CD4-positive, alpha-beta memory T cell (primary cell): ENCODE data around the gene MAPKAP1. TPM values are rescaled to one million over a fixed set of nuclear protein-coding genes. Genes with fewer than 3 reads are reported as not detected.

Source experiments
- CTCF ChIA-PET: fragments of 350-600 bp; sonication (Branson Sonifier 250); formaldehyde crosslinking; loops from one replicate; lab custom pipeline; 2021; ENCODE audit warnings: inconsistent platforms; ENCODE audit not compliant: partially characterized antibody; lab: Charles Lee
- POLR2A ChIA-PET: fragments of 350-600 bp; sonication (Branson Sonifier 250); formaldehyde crosslinking; loops from one replicate; lab custom pipeline; 2021; ENCODE audit not compliant: partially characterized antibody; lab: Charles Lee
- DNase-seq, 5 donors: peaks; one replicate each; pipeline versions ENCODE4 v3.0.0 to v3.0.0-alpha.2; 2020 to 2022; ENCODE audit warnings: mixed read lengths in 1 of 5
- H3K27ac ChIP-seq: one replicate; pipeline ENCODE4 v1.7.0; 2013; ENCODE audit warnings: low read depth, low read length
- H3K27me3 ChIP-seq: 2 replicates; pipeline ENCODE4 v1.7.0; 2013; ENCODE audit warnings: mild to moderate bottlenecking, low read length, moderate library complexity; ENCODE audit not compliant: insufficient read depth
- H3K36me3 ChIP-seq: 2 replicates; pipeline ENCODE4 v1.7.0; 2013; ENCODE audit warnings: mild to moderate bottlenecking, low read length, moderate library complexity; ENCODE audit not compliant: insufficient read depth
- H3K4me1 ChIP-seq: 2 replicates; pipeline ENCODE4 v1.7.0; 2013; ENCODE audit warnings: mild to moderate bottlenecking, low read length, moderate library complexity; ENCODE audit not compliant: insufficient read depth
- H3K4me3 ChIP-seq, 2 donors: one replicate each; pipeline ENCODE4 v1.7.0; 2013; ENCODE audit warnings: low read length in 2 of 2, mild to moderate bottlenecking in 1 of 2
- H3K9me3 ChIP-seq, 2 donors: one replicate each; pipeline ENCODE4 v1.7.0; 2013; ENCODE audit warnings: low read length in 2 of 2, control low read depth in 1 of 2; ENCODE audit not compliant: control insufficient read depth in 1 of 2
- H3K27ac Mint-ChIP-seq, 7 donors: one replicate each; pipeline ENCODE4 v1.8.0; 2020 to 2021; ENCODE audit warnings: mixed read lengths in 7 of 7, mild to moderate bottlenecking in 6 of 7, inconsistent platforms in 3 of 7, moderate library complexity in 3 of 7
- H3K27me3 Mint-ChIP-seq, 2 donors: one replicate each; pipeline ENCODE4 v1.8.0; 2020 to 2021; ENCODE audit warnings: mixed read lengths in 2 of 2
- H3K36me3 Mint-ChIP-seq, 2 donors: one replicate each; pipeline ENCODE4 v1.8.0; 2020 to 2021; ENCODE audit warnings: mixed read lengths in 2 of 2, inconsistent platforms in 1 of 2, mild to moderate bottlenecking in 1 of 2
- H3K4me1 Mint-ChIP-seq, 4 donors: one replicate each; pipeline ENCODE4 v1.8.0; 2020 to 2021; ENCODE audit warnings: mixed read lengths in 4 of 4, mild to moderate bottlenecking in 1 of 4
- H3K4me3 Mint-ChIP-seq, 8 donors: one replicate each; pipeline ENCODE4 v1.8.0; 2020 to 2021; ENCODE audit warnings: mixed read lengths in 8 of 8, mild to moderate bottlenecking in 7 of 8, moderate library complexity in 6 of 8, inconsistent platforms in 3 of 8
- H3K9me3 Mint-ChIP-seq, 8 donors: one replicate each; pipeline ENCODE4 v1.8.0; 2020 to 2021; ENCODE audit warnings: mixed read lengths in 8 of 8, mild to moderate bottlenecking in 5 of 8, inconsistent platforms in 3 of 8, moderate library complexity in 1 of 8
- intact Hi-C: fragments of 100-400 bp; cut with micrococcal nuclease; formaldehyde crosslinking; loops from one replicate; pipeline ENCODE4 v1.15.1; 2023
- polyA plus RNA-seq, 2 donors: library from polyadenylated mRNA; unstranded; fragments of 300-500 nt; fragmentation: Illumina TruSeq; gene quantifications; one replicate each; pipeline ENCODE4 v1.2.3, GENCODE V29; 2021
- total RNA-seq, 2 experiments: library from RNA; stranded (reverse); gene quantifications; one replicate each; pipeline ENCODE4 v1.2.3, GENCODE V29; 2021

MAPKAP1 gene
- total and polyA plus RNA-seq, 4 experiments from 2014 or later: 51.6 to 59.1 (median 55.8) TPM

- Mint-ChIP-seq H3K27ac (no peak overlapping the region), H3K9me3 (peaks cover 0 to 12% (median 5%) of the 10 kb centered on the region in 8 donors), H3K36me3 (peaks cover 49 to 51% of the 10 kb centered on the region in 2 donors), H3K27me3 (no peaks in the 10 kb centered on the region), H3K4me1 (no peaks in the 10 kb centered on the region), H3K4me3 (no peak overlapping the region)
- CTCF ChIA-PET: no interaction called here
- Histone ChIP-seq H3K4me1 (no peaks in the 10 kb centered on the region), H3K27ac (no peak overlapping the region), H3K36me3 (no peaks in the 10 kb centered on the region), H3K9me3 (no peaks in the 10 kb centered on the region), H3K4me3 (no peak overlapping the region), H3K27me3 (no peaks in the 10 kb centered on the region)
- intact Hi-C loops: no loop called here
- no peak for DNase-seq
- POLR2A ChIA-PET: no interaction called here
Measured at GRCh38 chr9:125460883-125461635, 245.9 kb downstream of the MAPKAP1 start.

DNA sequence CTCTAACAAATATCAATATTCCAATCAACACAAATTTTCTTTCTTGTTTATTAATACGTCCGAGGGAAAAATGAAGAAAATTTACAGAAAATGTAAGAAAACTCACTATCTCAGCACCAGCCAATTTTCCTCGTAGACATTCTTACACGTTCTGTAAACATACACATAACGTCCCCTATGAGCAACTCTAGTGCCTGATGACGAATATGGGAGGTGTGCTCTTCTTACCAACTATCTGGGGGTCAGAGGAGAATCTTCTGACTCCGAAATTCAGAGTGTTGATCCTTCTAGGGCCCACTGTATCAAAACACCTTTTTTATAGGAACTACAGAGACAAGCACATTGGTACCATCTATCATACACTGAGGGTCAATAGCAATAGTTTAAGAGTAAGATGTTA is 246.7 kb downstream of the MAPKAP1 start:
- Mint-ChIP-seq H3K4me3 (no peak overlapping the region), H3K4me1 (no peaks in the 10 kb centered on the region), H3K36me3 (peaks cover 49 to 52% of the 10 kb centered on the region in 2 donors), H3K27me3 (no peaks in the 10 kb centered on the region), H3K9me3 (peaks cover 0 to 12% (median 5%) of the 10 kb centered on the region in 8 donors), H3K27ac (no peak overlapping the region)
- CTCF ChIA-PET: no interaction called here
- H3K27ac ChIP-seq: no peak overlapping the region
- no peaks in the 10 kb centered on the region for H3K27me3 ChIP-seq
- H3K4me3 ChIP-seq: no peak overlapping the region
- no peaks in the 10 kb centered on the region for H3K9me3 ChIP-seq
- intact Hi-C loops: no loop called here
- POLR2A ChIA-PET: no interaction called here
- DNase-seq: no peak
- no peaks in the 10 kb centered on the region for H3K36me3 ChIP-seq
- no peaks in the 10 kb centered on the region for H3K4me1 ChIP-seq

- Histone ChIP-seq H3K4me3 (no peak overlapping the region), H3K27me3 (no peaks in the 10 kb centered on the region), H3K4me1 (no peaks in the 10 kb centered on the region), H3K27ac (no peak overlapping the region), H3K9me3 (no peaks in the 10 kb centered on the region), H3K36me3 (no peaks in the 10 kb centered on the region)
- H3K27me3 Mint-ChIP-seq: no peaks in the 10 kb centered on the region
- no peaks in the 10 kb centered on the region for H3K4me1 Mint-ChIP-seq
- DNase-seq: no peak
- POLR2A ChIA-PET: no interaction called here
- H3K36me3 Mint-ChIP-seq: peaks cover 34 to 53% of the 10 kb centered on the region in 2 donors
- intact Hi-C loops: no loop called here
- H3K4me3 Mint-ChIP-seq: no peak overlapping the region
- H3K9me3 Mint-ChIP-seq: peaks cover 0 to 12% (median 5%) of the 10 kb centered on the region in 8 donors
- CTCF ChIA-PET: no interaction called here
- no peak overlapping the region for H3K27ac Mint-ChIP-seq
Measured at GRCh38 chr9:125457357-125457756, 249.7 kb downstream of the MAPKAP1 start.

GRCh38 chr9:125455876-125456275 is 251.1 kb downstream of the MAPKAP1 start:
- CTCF ChIA-PET: no interaction called here

DNA sequence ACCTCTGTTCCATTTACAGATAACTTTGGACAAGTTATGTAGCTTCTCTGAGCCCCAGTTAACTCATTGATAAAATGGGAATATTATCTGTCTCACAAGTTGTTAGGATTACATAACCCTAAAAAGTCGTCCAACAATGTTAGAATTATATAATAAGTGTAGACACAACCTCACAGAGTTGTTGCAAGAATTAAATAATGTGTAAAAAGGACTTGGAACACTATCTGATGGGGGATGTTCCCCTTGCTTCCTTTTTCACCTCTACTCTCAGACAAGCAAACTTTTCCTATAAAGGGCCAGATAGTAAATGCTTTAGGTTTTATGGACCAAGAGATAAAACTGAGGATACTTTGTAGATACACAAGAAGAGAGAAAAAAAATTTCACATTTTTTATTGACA is 251.9 kb downstream of the MAPKAP1 start:
- H3K36me3 Mint-ChIP-seq: peaks cover 24 to 41% of the 10 kb centered on the region in 2 donors
- Histone ChIP-seq H3K4me3 (no peak overlapping the region), H3K9me3 (no peaks in the 10 kb centered on the region), H3K4me1 (no peaks in the 10 kb centered on the region), H3K27me3 (no peaks in the 10 kb centered on the region), H3K27ac (no peak overlapping the region), H3K36me3 (no peaks in the 10 kb centered on the region)
- H3K27me3 Mint-ChIP-seq: no peaks in the 10 kb centered on the region
- peaks cover 0 to 3% (median 0%) of the 10 kb centered on the region in 4 donors for H3K4me1 Mint-ChIP-seq
- no peak overlapping the region for H3K4me3 Mint-ChIP-seq
- H3K9me3 Mint-ChIP-seq: peaks cover 0 to 12% (median 5%) of the 10 kb centered on the region in 8 donors
- no peak overlapping the region for H3K27ac Mint-ChIP-seq
- POLR2A ChIA-PET: no interaction called here
- CTCF ChIA-PET: no interaction called here
- DNase-seq: no peak
- intact Hi-C loops: no loop called here

More at GRCh38 chr9:125455876-125456275, 251.1 kb downstream of the MAPKAP1 start:
- H3K4me1 ChIP-seq: no peaks in the 10 kb centered on the region
- no peak overlapping the region for H3K4me3 ChIP-seq
- H3K9me3 ChIP-seq: no peaks in the 10 kb centered on the region
- H3K27me3 Mint-ChIP-seq: no peaks in the 10 kb centered on the region
- DNase-seq: no peak
- no peak overlapping the region for H3K27ac Mint-ChIP-seq
- H3K9me3 Mint-ChIP-seq: peaks cover 0 to 12% (median 5%) of the 10 kb centered on the region in 8 donors
- intact Hi-C loops: no loop called here
- H3K36me3 Mint-ChIP-seq: peaks cover 26 to 49% of the 10 kb centered on the region in 2 donors
- no peaks in the 10 kb centered on the region for H3K36me3 ChIP-seq
- no peak overlapping the region for H3K27ac ChIP-seq
- no peak overlapping the region for H3K4me3 Mint-ChIP-seq
- H3K4me1 Mint-ChIP-seq: peaks cover 0 to 1% (median 0%) of the 10 kb centered on the region in 4 donors
- POLR2A ChIA-PET: no interaction called here
- no peaks in the 10 kb centered on the region for H3K27me3 ChIP-seq

- Histone ChIP-seq H3K27me3 (no peaks in the 10 kb centered on the region), H3K4me1 (no peaks in the 10 kb centered on the region), H3K4me3 (no peak overlapping the region), H3K9me3 (no peaks in the 10 kb centered on the region), H3K27ac (no peak overlapping the region), H3K36me3 (peaks cover 7% of the 10 kb centered on the region)
- no peak for DNase-seq
- Mint-ChIP-seq H3K27me3 (no peaks in the 10 kb centered on the region), H3K4me3 (no peak overlapping the region), H3K4me1 (peaks cover 0 to 4% (median 0%) of the 10 kb centered on the region in 4 donors), H3K9me3 (no peaks in the 10 kb centered on the region), H3K36me3 (peaks cover 30 to 44% of the 10 kb centered on the region in 2 donors), H3K27ac (peak overlapping the region in 3 of 7 donors; percentile 23 to 68 (median 48))
- ChIA-PET CTCF (no interaction called here), POLR2A (no interaction called here)
- intact Hi-C loops: no loop called here
Measured at GRCh38 chr9:125447202-125447802, 259.7 kb downstream of the MAPKAP1 start.

DNA sequence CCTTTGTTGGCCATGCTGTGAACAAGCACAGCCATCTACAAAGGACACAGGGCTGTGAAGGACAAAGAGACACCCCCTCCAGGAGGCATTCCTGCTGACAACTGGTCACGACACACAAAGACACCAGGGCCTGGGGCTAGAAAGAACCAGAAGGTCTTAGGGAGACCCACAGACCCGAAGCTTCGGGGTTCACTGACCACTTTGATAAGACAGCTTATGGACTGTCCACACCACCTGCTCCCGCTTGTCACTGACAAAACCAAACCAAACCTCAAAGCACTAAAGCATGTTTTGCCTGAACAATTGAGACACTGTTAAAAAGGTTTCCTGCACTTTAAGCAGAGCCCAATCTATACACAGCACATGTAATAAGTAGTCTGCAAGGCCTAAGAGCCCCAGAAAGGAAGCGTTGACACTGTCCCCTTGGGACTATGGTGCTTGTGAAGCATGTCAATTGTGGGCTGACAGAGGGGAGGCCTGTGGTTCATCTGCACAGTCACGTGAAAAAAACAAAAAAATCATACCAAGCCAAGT is 260.4 kb downstream of the MAPKAP1 start:
- H3K27me3 Mint-ChIP-seq: no peaks in the 10 kb centered on the region
- H3K9me3 Mint-ChIP-seq: no peaks in the 10 kb centered on the region
- Histone ChIP-seq H3K36me3 (peaks cover 7% of the 10 kb centered on the region), H3K27ac (no peak overlapping the region), H3K27me3 (no peaks in the 10 kb centered on the region), H3K4me3 (no peak overlapping the region), H3K4me1 (no peaks in the 10 kb centered on the region), H3K9me3 (no peaks in the 10 kb centered on the region)
- H3K4me3 Mint-ChIP-seq: no peak overlapping the region
- peaks cover 0 to 4% (median 0%) of the 10 kb centered on the region in 4 donors for H3K4me1 Mint-ChIP-seq
- intact Hi-C loops: no loop called here
- DNase-seq: no peak
- CTCF ChIA-PET: no interaction called here
- H3K36me3 Mint-ChIP-seq: peaks cover 30 to 48% of the 10 kb centered on the region in 2 donors
- no peak overlapping the region for H3K27ac Mint-ChIP-seq
- POLR2A ChIA-PET: no interaction called here
